ENCODE results near the gene TAOK1.

DNA sequence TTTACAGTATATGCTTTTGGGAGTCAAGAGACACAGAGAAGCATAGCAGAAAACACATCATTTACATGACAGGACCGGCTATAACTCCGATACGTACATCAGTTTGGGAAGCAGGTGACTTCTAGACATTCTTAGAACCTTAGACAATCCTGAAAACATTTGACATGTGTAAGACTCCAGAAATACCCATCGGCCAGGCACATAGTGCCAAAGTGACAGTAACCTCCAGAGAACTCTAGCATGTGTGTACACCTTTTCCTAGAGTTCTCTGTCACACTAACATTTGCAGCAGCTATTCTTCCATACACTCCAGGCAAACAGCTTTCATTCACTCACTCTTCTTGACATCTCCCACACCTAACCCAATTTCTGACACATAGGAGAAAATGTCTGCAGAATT is 3.4 kb upstream of the TAOK1 start:
- no peak for TF ChIP-seq KLF10 (tag by site-specific recombination; IDR thresholded peaks at IDR 0.05)
- no peak for TF ChIP-seq CTCF (tag by site-specific recombination; IDR thresholded peaks at IDR 0.05)
- no peak for TF ChIP-seq ZNF274 (IDR thresholded peaks at IDR 0.05; ENCODE audit: low read length)
- TF ChIP-seq ZNF274 (tag by site-specific recombination; IDR thresholded peaks at IDR 0.05; ENCODE audit: borderline replicate concordance): no peak
- no peak for TF ChIP-seq YY1 (tag by site-specific recombination; IDR thresholded peaks at IDR 0.05)
- no peak for TF ChIP-seq ZNF513 (tag by site-specific recombination; IDR thresholded peaks at IDR 0.05)
- TF ChIP-seq ZNF645 (tag by site-specific recombination; IDR thresholded peaks at IDR 0.05): no peak
- TF ChIP-seq, protein P1, sequence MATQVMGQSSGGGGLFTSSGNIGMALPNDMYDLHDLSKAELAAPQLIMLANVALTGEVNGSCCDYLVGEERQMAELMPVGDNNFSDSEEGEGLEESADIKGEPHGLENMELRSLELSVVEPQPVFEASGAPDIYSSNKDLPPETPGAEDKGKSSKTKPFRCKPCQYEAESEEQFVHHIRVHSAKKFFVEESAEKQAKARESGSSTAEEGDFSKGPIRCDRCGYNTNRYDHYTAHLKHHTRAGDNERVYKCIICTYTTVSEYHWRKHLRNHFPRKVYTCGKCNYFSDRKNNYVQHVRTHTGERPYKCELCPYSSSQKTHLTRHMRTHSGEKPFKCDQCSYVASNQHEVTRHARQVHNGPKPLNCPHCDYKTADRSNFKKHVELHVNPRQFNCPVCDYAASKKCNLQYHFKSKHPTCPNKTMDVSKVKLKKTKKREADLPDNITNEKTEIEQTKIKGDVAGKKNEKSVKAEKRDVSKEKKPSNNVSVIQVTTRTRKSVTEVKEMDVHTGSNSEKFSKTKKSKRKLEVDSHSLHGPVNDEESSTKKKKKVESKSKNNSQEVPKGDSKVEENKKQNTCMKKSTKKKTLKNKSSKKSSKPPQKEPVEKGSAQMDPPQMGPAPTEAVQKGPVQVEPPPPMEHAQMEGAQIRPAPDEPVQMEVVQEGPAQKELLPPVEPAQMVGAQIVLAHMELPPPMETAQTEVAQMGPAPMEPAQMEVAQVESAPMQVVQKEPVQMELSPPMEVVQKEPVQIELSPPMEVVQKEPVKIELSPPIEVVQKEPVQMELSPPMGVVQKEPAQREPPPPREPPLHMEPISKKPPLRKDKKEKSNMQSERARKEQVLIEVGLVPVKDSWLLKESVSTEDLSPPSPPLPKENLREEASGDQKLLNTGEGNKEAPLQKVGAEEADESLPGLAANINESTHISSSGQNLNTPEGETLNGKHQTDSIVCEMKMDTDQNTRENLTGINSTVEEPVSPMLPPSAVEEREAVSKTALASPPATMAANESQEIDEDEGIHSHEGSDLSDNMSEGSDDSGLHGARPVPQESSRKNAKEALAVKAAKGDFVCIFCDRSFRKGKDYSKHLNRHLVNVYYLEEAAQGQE (tag by site-specific recombination; IDR thresholded peaks at IDR 0.05): no peak
- TF ChIP-seq MYNN (tag by site-specific recombination; IDR thresholded peaks at IDR 0.05; ENCODE audit: borderline replicate concordance): no peak
- TF ChIP-seq, protein P2, sequence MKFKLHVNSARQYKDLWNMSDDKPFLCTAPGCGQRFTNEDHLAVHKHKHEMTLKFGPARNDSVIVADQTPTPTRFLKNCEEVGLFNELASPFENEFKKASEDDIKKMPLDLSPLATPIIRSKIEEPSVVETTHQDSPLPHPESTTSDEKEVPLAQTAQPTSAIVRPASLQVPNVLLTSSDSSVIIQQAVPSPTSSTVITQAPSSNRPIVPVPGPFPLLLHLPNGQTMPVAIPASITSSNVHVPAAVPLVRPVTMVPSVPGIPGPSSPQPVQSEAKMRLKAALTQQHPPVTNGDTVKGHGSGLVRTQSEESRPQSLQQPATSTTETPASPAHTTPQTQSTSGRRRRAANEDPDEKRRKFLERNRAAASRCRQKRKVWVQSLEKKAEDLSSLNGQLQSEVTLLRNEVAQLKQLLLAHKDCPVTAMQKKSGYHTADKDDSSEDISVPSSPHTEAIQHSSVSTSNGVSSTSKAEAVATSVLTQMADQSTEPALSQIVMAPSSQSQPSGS (tag by site-specific recombination; IDR thresholded peaks at IDR 0.05; ENCODE audit: low read depth): no peak
- TF ChIP-seq ZBTB7A (tag by site-specific recombination; IDR thresholded peaks at IDR 0.05; ENCODE audit: low read depth): no peak
- no peak for TF ChIP-seq ZNF449 (tag by site-specific recombination; IDR thresholded peaks at IDR 0.05)
- no peak for TF ChIP-seq ZNF362 (tag by site-specific recombination; IDR thresholded peaks at IDR 0.05)

All from HEK293 (cell line).